Fibroblast of lung (primary cell): ENCODE results near the gene BAIAP2. TPM values are rescaled to one million over a fixed set of nuclear protein-coding genes. Genes with fewer than 3 reads are reported as not detected.

Source experiments
- DNase-seq, 2 donors: peaks; one replicate each; pipeline versions ENCODE4 v3.0.0 to v3.0.0-alpha.2; 2010; ENCODE audit warnings: low read depth in 2 of 2
- H2AFZ ChIP-seq: 2 replicates; pipeline ENCODE4 v1.5.1; 2012; ENCODE audit warnings: low read length, control low read depth, inconsistent platforms
- H3K27ac ChIP-seq: 2 replicates; pipeline ENCODE4 v1.5.1; 2011; ENCODE audit warnings: low read length, control low read depth; ENCODE audit not compliant: insufficient read depth
- H3K27me3 ChIP-seq: 2 replicates; pipeline ENCODE4 v1.5.1; 2011; ENCODE audit warnings: mild to moderate bottlenecking, low read length; ENCODE audit not compliant: control insufficient read depth, insufficient read depth
- H3K36me3 ChIP-seq: 2 replicates; pipeline ENCODE4 v1.5.1; 2011; ENCODE audit warnings: low read length; ENCODE audit not compliant: control insufficient read depth, insufficient read depth
- H3K4me1 ChIP-seq: 2 replicates; pipeline ENCODE4 v1.5.1; 2011; ENCODE audit warnings: low read length; ENCODE audit not compliant: control insufficient read depth, insufficient read depth; ENCODE audit errors: extremely low read depth
- H3K4me2 ChIP-seq: 2 replicates; pipeline ENCODE4 v1.5.1; 2011; ENCODE audit warnings: low read length, control low read depth; ENCODE audit not compliant: insufficient read depth; ENCODE audit errors: extremely low read depth
- H3K4me3 ChIP-seq, 4 experiments: fragments of 200-600 bp in 1 of 4; sonication (generic) in 1 of 4; replicated peaks in 1 of 4; 2 replicates each; pipeline ENCODE4 v1.5.1; 2011 to 2016; ENCODE audit warnings: low read length in 4 of 4, low read depth in 3 of 4, mild to moderate bottlenecking in 3 of 4, control low read depth in 2 of 4, inconsistent platforms in 1 of 4, mixed read lengths in 1 of 4; ENCODE audit not compliant: insufficient read depth in 1 of 4; ENCODE audit errors: control extremely low read depth in 1 of 4
- H3K79me2 ChIP-seq: 2 replicates; pipeline ENCODE4 v1.5.1; 2012; ENCODE audit warnings: mild to moderate bottlenecking, low read length, inconsistent platforms; ENCODE audit not compliant: control insufficient read depth, insufficient read depth
- H3K9ac ChIP-seq: 2 replicates; pipeline ENCODE4 v1.5.1; 2011; ENCODE audit warnings: mild to moderate bottlenecking, low read length, control low read depth; ENCODE audit not compliant: insufficient read depth
- H3K9me3 ChIP-seq: 2 replicates; pipeline ENCODE4 v1.5.1; 2012; ENCODE audit warnings: low read depth, low read length; ENCODE audit not compliant: control insufficient read depth, insufficient read depth
- H4K20me1 ChIP-seq: 2 replicates; pipeline ENCODE4 v1.5.1; 2011; ENCODE audit warnings: low read length; ENCODE audit not compliant: control insufficient read depth, insufficient read depth; ENCODE audit errors: extremely low read depth
- CTCF ChIP-seq, 2 donors: IDR thresholded peaks in 1 of 2; conservative IDR thresholded peaks in 1 of 2; 1 replicate in 1 of 2; 2 replicates in 1 of 2; pipeline ENCODE4 v1.5.1; 2011 to 2012; ENCODE audit warnings: low read length in 2 of 2, control low read depth in 1 of 2, inconsistent platforms in 1 of 2, low read depth in 1 of 2, mild to moderate bottlenecking in 1 of 2
- EZH2 ChIP-seq: IDR thresholded peaks from 2 replicates; pipeline ENCODE4 v1.5.1; 2012; ENCODE audit warnings: low read length, control low read depth, mild to moderate bottlenecking; ENCODE audit errors: missing control alignments
- polyA plus RNA-seq, 2 donors: library from polyadenylated mRNA; depleted of rRNA in 1 of 2; stranded (reverse) in 1 of 2; unstranded in 1 of 2; fragments of >200 nt; gene quantifications; 2 replicates each; pipeline ENCODE4 v1.2.1, GENCODE V29; 2011 to 2012; ENCODE audit warnings: missing spikeins in 1 of 2
- total RNA-seq: library from RNA; depleted of rRNA; stranded (reverse); fragments of >200 nt; gene quantifications from 2 replicates; pipeline ENCODE4 v1.2.1, GENCODE V29; 2014

The BAIAP2 gene
- total and polyA plus RNA-seq, 2 donors (not counting 1 experiment from before 2014, with no cell fraction given): 6.0 to 13.4 TPM

GRCh38 chr17:81142301-81143199 lies 107.6 kb downstream of the BAIAP2 start:
- no peak overlapping the region for H3K4me3 ChIP-seq
- H3K9me3 ChIP-seq: no peaks in the 10 kb centered on the region
- no peaks in the 10 kb centered on the region for H3K27me3 ChIP-seq
- H3K36me3 ChIP-seq: no peaks in the 10 kb centered on the region
- peak overlapping the region; percentile 40 for H2AFZ ChIP-seq
- no peak overlapping the region for H3K27ac ChIP-seq
- H3K4me1 ChIP-seq: no peaks in the 10 kb centered on the region
- no peaks in the 10 kb centered on the region for H4K20me1 ChIP-seq
- peak; percentile 56 to 69 for DNase-seq
- no peak overlapping the region for H3K4me2 ChIP-seq
- no peak overlapping the region for H3K9ac ChIP-seq
- H3K79me2 ChIP-seq: no peaks in the 10 kb centered on the region
- TF ChIP-seq CTCF (conservative IDR thresholded peaks at IDR 0.05 in 1 of 2, IDR thresholded peaks at IDR 0.05 in 1 of 2; ENCODE audit: low read depth in 1 of 2, low read length in 2 of 2) (peak; percentile 67 to 69), EZH2 (no peak)

GRCh38 chr17:81143200-81143527 lies 108.2 kb downstream of the BAIAP2 start:
- peak overlapping the region; percentile 40 for H2AFZ ChIP-seq

More at GRCh38 chr17:81143200-81143527, 108.2 kb downstream of the BAIAP2 start:
- no peak overlapping the region for H3K4me2 ChIP-seq
- no peaks in the 10 kb centered on the region for H3K36me3 ChIP-seq
- H3K27ac ChIP-seq: no peak overlapping the region
- no peak for DNase-seq
- no peaks in the 10 kb centered on the region for H3K9me3 ChIP-seq
- no peak overlapping the region for H3K9ac ChIP-seq
- H3K79me2 ChIP-seq: no peaks in the 10 kb centered on the region
- H3K4me3 ChIP-seq: no peak overlapping the region
- H3K27me3 ChIP-seq: no peaks in the 10 kb centered on the region
- TF ChIP-seq EZH2 (no peak), CTCF (conservative IDR thresholded peaks at IDR 0.05 in 1 of 2, IDR thresholded peaks at IDR 0.05 in 1 of 2; ENCODE audit: low read depth in 1 of 2, low read length in 2 of 2) (no peak)
- H4K20me1 ChIP-seq: no peaks in the 10 kb centered on the region
- no peaks in the 10 kb centered on the region for H3K4me1 ChIP-seq
